Liver (tissue), 9 donors: ENCODE data around the gene ADAMTS7. TPM values are rescaled to one million over a fixed set of nuclear protein-coding genes. Genes with fewer than 3 reads are reported as not detected.

Experiments
- DNase-seq: peaks from one replicate; pipeline ENCODE4 v3.0.0-alpha.2; 2017; ENCODE audit warnings: low spot score
- H3K27ac ChIP-seq, 2 donors: one replicate each; pipeline ENCODE4 v1.7.0; 2013; ENCODE audit warnings: inconsistent platforms in 2 of 2, low read length in 2 of 2, control low read depth in 1 of 2, low read depth in 1 of 2, mild to moderate bottlenecking in 1 of 2
- H3K27me3 ChIP-seq, 4 donors: one replicate each; pipeline versions ENCODE4 v1.6.1 to v1.7.0; 2013; ENCODE audit warnings: low read length in 3 of 4, inconsistent platforms in 1 of 4, mild to moderate bottlenecking in 1 of 4, moderate library complexity in 1 of 4; ENCODE audit not compliant: control insufficient read depth in 4 of 4, insufficient read depth in 4 of 4
- H3K36me3 ChIP-seq, 4 donors: one replicate each; pipeline versions ENCODE4 v1.6.1 to v1.7.0; 2013; ENCODE audit warnings: low read length in 3 of 4, mild to moderate bottlenecking in 3 of 4, low read depth in 1 of 4, moderate library complexity in 1 of 4; ENCODE audit not compliant: control insufficient read depth in 4 of 4, insufficient read depth in 3 of 4
- H3K4me1 ChIP-seq, 4 donors: one replicate each; pipeline versions ENCODE4 v1.6.1 to v1.7.0; 2013; ENCODE audit warnings: low read length in 3 of 4, mild to moderate bottlenecking in 3 of 4, moderate library complexity in 1 of 4; ENCODE audit not compliant: control insufficient read depth in 4 of 4, insufficient read depth in 4 of 4
- H3K4me3 ChIP-seq, 3 donors: one replicate each; pipeline versions ENCODE4 v1.6.1 to v1.7.0; 2013; ENCODE audit warnings: low read length in 3 of 3, control low read depth in 1 of 3, low read depth in 1 of 3, mild to moderate bottlenecking in 1 of 3
- H3K9ac ChIP-seq, 2 donors: one replicate each; pipeline ENCODE4 v1.7.0; 2013; ENCODE audit warnings: low read length in 2 of 2, mild to moderate bottlenecking in 2 of 2, moderate library complexity in 2 of 2, control low read depth in 1 of 2, low read depth in 1 of 2
- H3K9me3 ChIP-seq, 4 donors: one replicate each; pipeline versions ENCODE4 v1.6.1 to v1.7.0; 2013; ENCODE audit warnings: low read length in 3 of 4; ENCODE audit not compliant: control insufficient read depth in 4 of 4
- ATF3 ChIP-seq: IDR thresholded peaks from 2 replicates; pipeline ENCODE4 v1.6.1; 2016; ENCODE audit warnings: antibody characterized with exemption
- CTCF ChIP-seq: fragments of 150-350 bp; IDR thresholded peaks from 2 replicates; pipeline ENCODE4 v1.5.1; 2017; ENCODE audit warnings: improper control_type of control experiment, low read depth, low read length; ENCODE audit not compliant: missing input control
- EGR1 ChIP-seq, 2 donors: IDR thresholded peaks; 2 replicates each; pipeline ENCODE4 v1.6.1; 2016 to 2018; ENCODE audit warnings: antibody characterized with exemption in 2 of 2, low read depth in 2 of 2
- FOXA1 ChIP-seq: IDR thresholded peaks from 2 replicates; pipeline ENCODE4 v1.6.1; 2016; ENCODE audit warnings: antibody characterized with exemption
- FOXA2 ChIP-seq: IDR thresholded peaks from 2 replicates; pipeline ENCODE4 v1.6.1; 2016; ENCODE audit warnings: antibody characterized with exemption
- GABPA ChIP-seq, 2 donors: IDR thresholded peaks in 1 of 2; conservative IDR thresholded peaks in 1 of 2; 2 replicates each; pipeline ENCODE4 v1.6.1; 2016; ENCODE audit warnings: antibody characterized with exemption in 2 of 2, mild to moderate bottlenecking in 1 of 2, moderate library complexity in 1 of 2
- HNF4A ChIP-seq, 2 donors: conservative IDR thresholded peaks; 2 replicates each; pipeline ENCODE4 v1.6.1; 2016; ENCODE audit warnings: antibody characterized with exemption in 2 of 2, mild to moderate bottlenecking in 2 of 2
- HNF4G ChIP-seq: IDR thresholded peaks from 2 replicates; pipeline ENCODE4 v1.6.1; 2016; ENCODE audit warnings: antibody characterized with exemption
- JUND ChIP-seq, 2 donors: IDR thresholded peaks; 2 replicates each; pipeline ENCODE4 v1.6.1; 2016; ENCODE audit warnings: antibody characterized with exemption in 2 of 2
- MAX ChIP-seq: IDR thresholded peaks from 2 replicates; pipeline ENCODE4 v1.6.1; 2016; ENCODE audit warnings: antibody characterized with exemption
- NR2F2 ChIP-seq: IDR thresholded peaks from 2 replicates; pipeline ENCODE4 v1.6.1; 2016; ENCODE audit warnings: antibody characterized with exemption
- RAD21 ChIP-seq, 2 donors: IDR thresholded peaks; 2 replicates each; pipeline ENCODE4 v1.6.1; 2016; ENCODE audit warnings: antibody characterized with exemption in 2 of 2, mild to moderate bottlenecking in 2 of 2
- REST ChIP-seq: IDR thresholded peaks from 2 replicates; pipeline ENCODE4 v1.6.1; 2016; ENCODE audit warnings: antibody characterized with exemption, mild to moderate bottlenecking
- RXRA ChIP-seq, 2 donors: IDR thresholded peaks; 2 replicates each; pipeline ENCODE4 v1.6.1; 2017 to 2018; ENCODE audit warnings: antibody characterized with exemption in 2 of 2, mild to moderate bottlenecking in 1 of 2
- SP1 ChIP-seq: IDR thresholded peaks from 2 replicates; pipeline ENCODE4 v1.6.1; 2018; ENCODE audit warnings: antibody characterized with exemption, mild to moderate bottlenecking
- TAF1 ChIP-seq: conservative IDR thresholded peaks from 2 replicates; pipeline ENCODE4 v1.6.1; 2016; ENCODE audit warnings: antibody characterized with exemption, mild to moderate bottlenecking
- YY1 ChIP-seq: IDR thresholded peaks from 2 replicates; pipeline ENCODE4 v1.6.1; 2016; ENCODE audit warnings: antibody characterized with exemption, mild to moderate bottlenecking
- ZBTB33 ChIP-seq: IDR thresholded peaks from 2 replicates; pipeline ENCODE4 v1.6.1; 2016; ENCODE audit warnings: antibody characterized with exemption
- whole genome bisulfite sequencing: extraction: QIAGEN DNeasy Blood & Tissue Kit; methylation state at CpG from one replicate; pipeline ENCODE4 v1.1.7; 2013; 5-methylcytosine and 5-hydroxymethylcytosine counted together
- polyA plus RNA-seq, 2 donors: library from polyadenylated mRNA; stranded (reverse) in 1 of 2; unstranded in 1 of 2; fragments of 200-250 nt in 1 of 2; fragments of >200 nt in 1 of 2; fragmentation: Nextera tagmentation in 1 of 2; extraction: Ambion mirVana in 1 of 2; gene quantifications; one replicate each; pipeline versions ENCODE4 v1.2.1 to v1.2.3, GENCODE V29; 2013 to 2015
- total RNA-seq, 2 donors: library from RNA; depleted of rRNA; stranded (reverse); fragments of >200 nt; gene quantifications; one replicate each; pipeline ENCODE4 v1.2.3, GENCODE V29; 2014
- donor health status: healthy.
- donor health status: healthy.
- donor health status: healthy.
- donor health status: healthy.
- donor health status: healthy.

Gene ADAMTS7
- total and polyA plus RNA-seq, 4 donors = 0.13 to 2.4 (median 1.3) TPM

- WGBS = 46% methylated on average over 52 of the region's 52 CpGs
- peaks cover 0 to 2% (median 0%) of the 10 kb centered on the region in 4 donors for H3K4me1 ChIP-seq
- no peak overlapping the region for H3K9ac ChIP-seq
- no peaks in the 10 kb centered on the region for H3K27me3 ChIP-seq
- TF ChIP-seq FOXA2 = no peak
- no peak for TF ChIP-seq TAF1
- no peak for TF ChIP-seq SP1
- no peak for TF ChIP-seq RXRA (IDR thresholded peaks at IDR 0.05)
- no peak for TF ChIP-seq GABPA (IDR thresholded peaks at IDR 0.05 in 1 of 2, conservative IDR thresholded peaks at IDR 0.05 in 1 of 2)
- no peak for TF ChIP-seq RAD21 (IDR thresholded peaks at IDR 0.05)
- TF ChIP-seq ATF3 = no peak
- TF ChIP-seq ZBTB33 = no peak
- no peak for TF ChIP-seq REST
- TF ChIP-seq EGR1 (IDR thresholded peaks at IDR 0.05; ENCODE audit: low read depth in 2 of 2) = no peak
- no peak for TF ChIP-seq MAX
- no peak for TF ChIP-seq JUND (IDR thresholded peaks at IDR 0.05)
- no peak for TF ChIP-seq HNF4A (conservative IDR thresholded peaks at IDR 0.05)
- no peak for TF ChIP-seq YY1
- TF ChIP-seq NR2F2 = no peak
- TF ChIP-seq HNF4G = no peak
- TF ChIP-seq CTCF = no peak
- TF ChIP-seq FOXA1 = no peak
- no peak for DNase-seq
- H3K9me3 ChIP-seq = no peaks in the 10 kb centered on the region
- H3K27ac ChIP-seq = no peak overlapping the region
- peak overlapping the region in 1 of 3 donors; percentile 22 for H3K4me3 ChIP-seq
- no peaks in the 10 kb centered on the region for H3K36me3 ChIP-seq
Measured at GRCh38 chr15:78830514-78831228, 19.4 kb upstream of the ADAMTS7 start.
